ENCODE measurements around the gene APOC4. TPM values are rescaled to one million over a fixed set of nuclear protein-coding genes. Genes with fewer than 3 reads are reported as not detected.

Gene APOC4, protein sequence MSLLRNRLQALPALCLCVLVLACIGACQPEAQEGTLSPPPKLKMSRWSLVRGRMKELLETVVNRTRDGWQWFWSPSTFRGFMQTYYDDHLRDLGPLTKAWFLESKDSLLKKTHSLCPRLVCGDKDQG
- not detected for total RNA-seq

DNA sequence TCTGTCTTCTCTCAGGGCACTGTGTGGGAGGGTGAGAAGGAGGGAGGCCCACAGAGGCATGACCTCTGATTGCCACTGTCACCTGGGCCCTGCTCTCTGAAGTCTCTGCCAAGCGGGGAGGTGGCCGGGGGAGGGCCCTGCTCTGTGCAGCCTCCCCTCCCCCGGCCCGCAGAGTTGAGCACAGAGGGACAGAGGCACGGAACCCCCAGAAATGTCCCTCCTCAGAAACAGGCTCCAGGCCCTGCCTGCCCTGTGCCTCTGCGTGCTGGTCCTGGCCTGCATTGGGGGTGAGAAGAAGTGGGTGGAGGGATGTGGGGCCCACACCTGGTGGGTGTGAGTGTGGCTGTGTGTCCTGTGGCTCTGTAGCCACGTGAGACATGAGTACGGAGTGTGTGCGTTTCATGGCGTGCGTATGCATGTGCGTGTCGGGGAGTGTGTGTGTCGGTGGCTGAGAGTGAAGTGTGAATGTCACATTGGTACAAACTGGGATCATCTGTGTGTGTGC is at the start of gene APOC4:
Gene APOC4 (plus strand): TSS at position 171 of the 505 bp plus-strand sequence. CDS start 41 bp downstream, at position 212.
- TF ChIP-seq, protein P1, sequence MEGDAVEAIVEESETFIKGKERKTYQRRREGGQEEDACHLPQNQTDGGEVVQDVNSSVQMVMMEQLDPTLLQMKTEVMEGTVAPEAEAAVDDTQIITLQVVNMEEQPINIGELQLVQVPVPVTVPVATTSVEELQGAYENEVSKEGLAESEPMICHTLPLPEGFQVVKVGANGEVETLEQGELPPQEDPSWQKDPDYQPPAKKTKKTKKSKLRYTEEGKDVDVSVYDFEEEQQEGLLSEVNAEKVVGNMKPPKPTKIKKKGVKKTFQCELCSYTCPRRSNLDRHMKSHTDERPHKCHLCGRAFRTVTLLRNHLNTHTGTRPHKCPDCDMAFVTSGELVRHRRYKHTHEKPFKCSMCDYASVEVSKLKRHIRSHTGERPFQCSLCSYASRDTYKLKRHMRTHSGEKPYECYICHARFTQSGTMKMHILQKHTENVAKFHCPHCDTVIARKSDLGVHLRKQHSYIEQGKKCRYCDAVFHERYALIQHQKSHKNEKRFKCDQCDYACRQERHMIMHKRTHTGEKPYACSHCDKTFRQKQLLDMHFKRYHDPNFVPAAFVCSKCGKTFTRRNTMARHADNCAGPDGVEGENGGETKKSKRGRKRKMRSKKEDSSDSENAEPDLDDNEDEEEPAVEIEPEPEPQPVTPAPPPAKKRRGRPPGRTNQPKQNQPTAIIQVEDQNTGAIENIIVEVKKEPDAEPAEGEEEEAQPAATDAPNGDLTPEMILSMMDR (IDR thresholded peaks at IDR 0.05; ENCODE audit: low read depth) = no peak

DNA sequence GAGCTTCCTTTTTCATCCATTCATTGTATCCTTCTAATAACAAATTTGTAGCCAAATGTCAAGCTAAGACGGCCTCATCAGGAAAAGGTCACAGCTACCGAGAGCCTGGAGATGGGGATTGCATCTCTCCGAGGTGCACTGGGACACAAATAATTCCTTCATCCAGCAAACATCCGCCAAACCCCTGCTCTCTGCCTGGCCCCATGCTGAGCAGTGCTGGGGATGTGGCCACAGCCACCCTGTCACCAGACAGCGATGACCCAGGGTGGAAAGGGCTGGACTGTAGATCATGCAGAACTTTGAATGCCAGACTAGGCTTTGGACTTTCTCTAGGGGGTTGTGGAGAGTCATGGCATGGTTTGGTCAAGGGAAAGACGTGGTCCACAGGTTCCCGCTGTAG is 49.1 kb upstream of the APOC4 start:
- TF ChIP-seq, protein P1 (IDR thresholded peaks at IDR 0.05; ENCODE audit: low read depth) = no peak

DNA sequence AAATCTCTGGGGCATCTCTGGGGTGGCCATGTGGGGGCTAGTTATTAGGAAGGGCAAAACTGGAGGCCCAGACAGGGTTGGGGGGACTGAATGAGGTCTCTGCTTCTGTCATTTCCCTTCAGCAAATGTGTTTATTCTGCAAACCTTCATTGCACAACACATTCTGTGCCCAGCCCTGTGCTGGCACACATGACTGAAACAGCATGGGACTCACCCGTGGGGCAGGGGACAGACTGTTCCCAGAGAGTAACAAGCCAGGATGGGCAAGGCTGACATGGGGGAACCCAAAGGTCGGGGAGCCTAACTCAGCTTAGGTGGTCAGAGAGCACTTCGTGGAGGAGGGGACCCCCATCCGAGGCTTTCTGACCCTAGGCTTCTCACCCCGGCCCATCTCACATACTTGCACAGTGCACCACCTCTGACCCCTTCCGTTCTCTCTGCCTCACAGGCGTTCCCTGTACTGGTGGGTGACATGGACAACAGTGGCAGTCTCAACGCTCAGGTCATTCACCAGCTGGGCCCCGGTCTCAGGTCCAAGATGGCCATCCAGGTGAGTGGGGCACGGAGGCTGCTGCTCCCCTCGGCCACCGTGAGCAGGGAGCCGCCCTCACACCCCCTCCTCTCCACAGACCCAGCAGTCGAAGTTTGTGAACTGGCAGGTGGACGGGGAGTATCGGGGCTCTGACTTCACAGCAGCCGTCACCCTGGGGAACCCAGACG is 48.5 kb upstream of the APOC4 start:
- TF ChIP-seq, protein P1 (IDR thresholded peaks at IDR 0.05; ENCODE audit: low read depth) = no peak

DNA sequence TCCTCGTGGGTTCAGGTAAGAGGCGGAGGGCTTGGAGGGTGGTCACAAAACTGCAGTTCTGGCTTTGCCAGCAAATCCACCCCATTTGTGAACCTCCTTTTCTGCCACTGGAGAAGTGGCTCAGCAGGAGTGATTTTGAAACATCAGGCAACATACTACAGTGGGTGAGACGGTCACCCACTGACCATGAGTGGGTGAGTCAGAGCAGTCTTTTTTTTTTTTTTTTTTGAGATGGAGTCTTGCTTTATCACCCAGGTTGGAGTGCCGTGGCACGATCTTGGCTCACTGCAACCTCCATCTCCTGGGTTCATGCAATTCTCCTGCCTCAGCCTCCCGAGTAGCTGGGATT is 48.0 kb upstream of the APOC4 start:
- TF ChIP-seq, protein P1 (IDR thresholded peaks at IDR 0.05; ENCODE audit: low read depth) = no peak

DNA sequence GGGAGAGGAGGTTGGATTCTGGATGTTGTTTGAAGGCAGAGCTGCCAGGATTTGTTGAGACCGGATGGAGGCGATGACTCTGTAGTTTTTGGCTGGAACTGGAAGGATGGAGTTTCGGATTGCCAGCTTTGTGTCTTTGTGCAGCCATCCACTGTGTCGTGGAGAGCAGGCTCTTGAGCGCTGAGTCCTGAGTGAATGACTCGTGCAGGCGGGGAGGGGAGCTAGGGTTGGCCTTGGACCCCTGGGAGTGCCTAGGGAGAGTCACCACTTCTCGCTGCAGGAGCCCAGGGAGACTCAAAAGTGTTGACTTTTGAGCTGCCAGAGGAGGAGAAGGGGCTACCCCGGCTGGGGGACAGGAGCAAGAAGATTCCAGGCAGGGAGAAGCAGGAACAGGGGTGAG is 47.1 kb upstream of the APOC4 start:
- TF ChIP-seq, protein P1 (IDR thresholded peaks at IDR 0.05; ENCODE audit: low read depth) = no peak

DNA sequence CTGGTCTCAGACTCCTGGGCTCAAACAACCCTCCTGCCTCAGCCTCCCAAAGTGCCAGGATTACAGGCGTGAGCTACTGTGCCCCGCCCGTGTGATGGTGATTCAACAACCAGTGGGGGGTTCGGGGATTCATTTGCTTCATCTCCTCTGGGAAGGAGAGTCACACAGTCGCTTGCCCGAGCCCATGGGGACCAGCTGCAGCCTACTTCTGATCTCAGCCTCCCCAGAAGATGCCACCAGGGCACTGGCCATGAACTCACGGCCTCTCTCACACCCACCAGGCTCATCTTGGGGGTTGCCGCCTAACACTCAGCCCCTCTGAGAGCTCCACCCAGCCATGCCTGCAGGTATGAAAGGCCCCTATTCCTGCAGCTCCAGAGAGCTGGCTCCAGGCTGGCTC is 44.2 kb upstream of the APOC4 start:
- TF ChIP-seq, protein P1 (IDR thresholded peaks at IDR 0.05; ENCODE audit: low read depth) = no peak

DNA sequence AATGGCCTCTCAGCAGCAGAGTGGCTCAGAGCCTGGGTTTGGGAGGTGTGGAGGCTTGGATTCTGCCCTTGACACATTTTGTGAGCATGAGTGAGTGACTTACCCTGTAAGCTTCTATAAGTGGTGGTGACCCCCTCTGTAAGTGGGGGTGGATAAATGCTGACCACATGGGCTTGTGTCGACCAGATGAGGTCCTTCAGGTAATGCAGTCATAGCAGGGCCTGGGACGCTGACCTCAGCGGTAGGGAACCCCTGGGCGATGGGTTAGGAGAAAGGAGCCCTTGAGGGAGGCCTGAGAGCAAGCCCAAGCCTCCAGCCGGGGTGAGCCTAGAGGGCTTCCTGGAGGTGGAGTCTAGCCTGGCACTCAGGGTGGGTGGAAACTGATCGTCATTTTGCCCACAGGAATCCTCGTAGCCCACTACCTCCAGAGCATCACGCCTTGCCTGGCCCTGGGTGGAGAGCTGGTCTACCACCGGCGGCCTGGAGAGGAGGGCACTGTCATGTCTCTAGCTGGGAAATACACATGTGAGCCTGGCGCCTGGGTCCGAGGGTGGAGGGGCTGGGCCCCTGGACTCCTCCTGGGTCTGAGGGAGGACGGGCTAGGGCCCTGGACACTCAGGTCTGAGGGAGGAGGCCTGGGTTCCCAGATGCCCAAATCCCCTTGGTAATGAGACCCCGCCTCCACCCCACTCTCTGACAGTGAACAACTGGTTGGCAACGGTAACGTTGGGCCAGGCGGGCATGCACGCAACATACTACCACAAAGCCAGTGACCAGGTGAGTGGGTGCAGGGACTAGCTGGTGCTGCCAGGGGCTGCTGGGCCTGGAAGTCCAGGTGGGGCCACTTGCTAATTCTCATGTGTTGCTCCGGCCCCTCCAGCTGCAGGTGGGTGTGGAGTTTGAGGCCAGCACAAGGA is 41.5 kb upstream of the APOC4 start:
- TF ChIP-seq, protein P1 (IDR thresholded peaks at IDR 0.05; ENCODE audit: low read depth) = no peak
